D721Med (cell line): Measurements from ENCODE around the gene COL13A1.

Source experiments
- DNase-seq: peaks from one replicate; pipeline ENCODE4 v3.0.0; 2011; ENCODE audit warnings: low spot score; ENCODE audit not compliant: insufficient read length
- FAIRE-seq: peaks from 2 replicates; lab custom pipeline; 2011; peaks lifted over from hg19 to GRCh38; lab: Jason Lieb, UNC
- CTCF ChIP-seq: IDR thresholded peaks from 2 replicates; pipeline ENCODE4 v1.5.1; 2012; ENCODE audit warnings: mild to moderate bottlenecking, control low read depth; ENCODE audit not compliant: insufficient read depth; ENCODE audit errors: missing control alignments

COL13A1 gene

GRCh38 chr10:69817078-69817581, 15.4 kb downstream of the COL13A1 start:
- no peak for FAIRE-seq
- TF ChIP-seq CTCF, result no peak

GRCh38 chr10:69818676-69819239, 17.1 kb downstream of the COL13A1 start:
- no peak for FAIRE-seq
- TF ChIP-seq CTCF, result no peak
- no peak for DNase-seq

More at GRCh38 chr10:69817078-69817581, 15.4 kb downstream of the COL13A1 start:
- DNase-seq, result no peak

- no peak for DNase-seq
- no peak for TF ChIP-seq CTCF
- no peak for FAIRE-seq
Measured at GRCh38 chr10:69819716-69820506, 18.2 kb downstream of the COL13A1 start.

- TF ChIP-seq CTCF, result no peak
- FAIRE-seq, result no peak
- DNase-seq, result no peak
Measured at GRCh38 chr10:69820817-69821216, 19.1 kb downstream of the COL13A1 start.

GRCh38 chr10:69825604-69826003, 23.9 kb downstream of the COL13A1 start:
- no peak for TF ChIP-seq CTCF
- DNase-seq, result no peak
- no peak for FAIRE-seq

GRCh38 chr10:69826094-69826493, 24.4 kb downstream of the COL13A1 start:
- no peak for FAIRE-seq
- DNase-seq, result no peak
- TF ChIP-seq CTCF, result no peak
